HG03469 (cell line): ENCODE data around the gene ATG4D.
"Not testable (repeated sequence)": the region's sequence is repeated elsewhere in the genome, so short reads cannot be mapped to it uniquely, and the experiment has no call there.

Experiments used
- ATAC-seq: cut with Tn5 transposase; IDR thresholded peaks from one replicate; pipeline ENCODE4 v1.9.1; 2021; ENCODE audit warnings: mild to moderate bottlenecking, moderate library complexity, moderate number of reproducible peaks; ENCODE audit not compliant: unreplicated experiment

Gene ATG4D

DNA sequence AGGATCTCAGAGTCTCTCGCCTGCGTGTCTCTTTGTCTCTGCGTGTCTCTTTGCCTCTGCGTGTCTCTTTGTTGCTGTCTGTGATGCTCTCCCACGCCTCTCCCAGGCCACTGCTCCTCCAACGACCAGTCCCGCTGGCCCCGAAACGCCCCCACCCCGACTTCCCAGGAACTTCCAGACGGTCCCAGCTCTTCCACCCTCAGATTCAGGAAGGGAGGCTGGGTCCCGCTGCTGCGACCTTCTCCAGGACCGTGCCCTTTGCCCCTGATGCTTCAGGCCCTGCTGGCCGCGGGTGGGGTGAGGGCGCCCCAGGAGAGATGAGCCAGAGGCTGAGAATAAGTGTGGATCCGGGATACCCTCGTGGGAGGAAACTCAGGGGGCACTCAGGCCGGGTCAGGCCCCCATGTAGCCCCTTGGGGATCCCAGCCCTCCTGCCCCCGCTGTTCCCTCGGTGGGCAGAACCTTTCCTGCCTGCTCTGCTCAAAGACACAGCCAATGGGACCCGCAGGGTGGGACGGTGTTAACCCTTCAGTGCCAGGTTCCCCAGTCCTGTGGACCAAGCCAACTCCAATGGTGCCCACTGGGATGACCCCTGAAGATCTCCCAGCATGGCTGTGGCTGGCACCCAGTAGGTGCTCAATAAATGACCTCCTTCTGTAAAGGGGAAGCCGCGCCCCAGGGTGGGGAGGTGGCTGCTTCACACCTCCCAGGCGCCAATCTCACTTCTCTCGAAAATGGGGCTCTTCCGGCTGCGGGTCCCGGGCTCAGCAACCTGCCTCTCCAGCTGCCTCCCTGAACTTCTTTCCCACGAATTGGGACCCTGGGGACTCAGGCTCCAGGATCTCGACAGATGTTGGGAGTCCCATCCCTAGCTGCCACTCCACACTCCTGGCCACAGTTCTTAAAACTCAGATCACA is 25.0 kb upstream of the ATG4D start:
- no peak for ATAC-seq

DNA sequence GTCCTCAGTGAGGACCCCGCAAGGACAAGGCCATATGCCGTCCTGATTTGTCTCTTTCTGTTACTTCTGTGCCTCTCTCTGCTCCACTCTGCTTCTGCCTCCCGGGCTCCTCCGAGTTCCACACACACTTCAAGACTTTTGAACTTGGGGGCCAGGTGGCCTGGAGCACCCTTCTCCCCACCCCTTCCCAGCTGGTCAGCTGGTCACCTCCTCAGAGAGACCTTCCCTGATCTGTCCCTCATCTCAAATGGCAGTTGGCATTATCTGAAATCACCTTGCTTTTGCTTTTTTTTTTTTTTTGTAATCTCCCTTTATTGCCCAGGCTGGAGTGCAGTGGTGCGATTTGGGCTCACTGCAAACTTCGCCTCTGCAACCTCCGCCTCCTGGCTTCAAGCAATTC is 24.3 kb upstream of the ATG4D start:
- ATAC-seq, result no peak

DNA sequence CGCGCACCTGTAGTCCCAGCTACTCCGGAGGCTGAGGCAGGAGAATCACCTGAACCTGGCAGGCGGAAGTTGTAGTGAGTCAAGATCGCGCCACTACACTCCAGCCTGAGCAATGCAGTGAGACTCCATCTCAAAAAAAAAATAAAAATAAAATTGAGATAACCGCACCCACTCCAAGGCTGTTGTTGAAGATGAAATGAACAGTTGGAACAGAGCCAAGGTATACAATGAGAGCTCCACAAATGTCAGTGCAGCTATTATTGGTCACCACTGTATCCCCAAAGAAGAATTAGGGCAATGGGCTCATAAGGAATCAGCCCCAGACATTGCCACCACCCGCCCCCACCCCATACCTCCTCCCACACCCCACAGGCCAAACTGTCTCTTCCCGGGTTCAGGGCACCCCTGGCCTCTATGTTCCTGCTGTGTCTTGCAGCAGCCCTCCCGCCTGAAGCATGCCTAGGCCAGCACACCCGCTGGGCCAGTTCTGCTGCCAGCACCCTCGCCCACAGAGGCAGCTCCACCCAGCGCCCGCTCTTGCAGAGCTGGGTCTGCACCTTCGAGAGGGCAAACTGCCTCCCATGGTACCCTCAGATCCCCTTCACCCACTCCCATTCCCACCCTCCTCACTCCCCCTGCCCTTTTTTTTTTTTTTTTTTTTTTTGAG is 22.9 kb upstream of the ATG4D start:
- ATAC-seq, result no peak

DNA sequence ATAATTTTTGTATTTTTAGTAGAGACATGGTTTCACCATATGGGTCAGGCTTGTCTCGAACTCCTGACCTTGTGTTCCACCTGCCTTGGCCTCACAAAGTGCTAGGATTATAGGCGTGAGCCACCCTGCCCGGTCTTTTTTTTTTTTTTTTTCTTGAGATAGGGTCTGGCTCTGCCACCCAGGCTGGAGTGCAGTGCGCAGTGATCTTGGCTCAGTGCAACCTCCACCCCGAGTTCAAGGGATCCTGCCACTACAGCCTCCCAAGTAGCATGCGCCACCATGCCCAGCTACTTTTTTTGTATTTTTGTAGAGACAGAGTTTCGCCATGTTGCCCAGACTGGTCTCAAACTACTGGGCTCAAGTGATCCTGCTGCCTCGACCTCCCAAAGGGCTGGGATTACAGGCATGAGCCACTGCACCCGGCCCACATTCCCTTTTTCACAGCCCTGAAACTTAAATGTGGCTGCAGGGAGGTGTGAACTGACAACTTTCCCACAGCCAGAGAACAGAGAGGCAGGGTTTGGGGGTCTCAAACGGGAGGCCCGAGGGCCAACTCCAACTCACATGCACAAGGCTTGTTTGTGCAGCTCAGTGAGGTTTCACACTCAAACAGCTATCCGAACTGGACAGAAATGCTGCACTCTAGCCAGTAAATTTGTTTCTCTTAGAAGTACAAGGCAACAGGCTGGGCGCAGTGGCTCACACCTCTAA is 22.1 kb upstream of the ATG4D start:
- ATAC-seq, result no peak

DNA sequence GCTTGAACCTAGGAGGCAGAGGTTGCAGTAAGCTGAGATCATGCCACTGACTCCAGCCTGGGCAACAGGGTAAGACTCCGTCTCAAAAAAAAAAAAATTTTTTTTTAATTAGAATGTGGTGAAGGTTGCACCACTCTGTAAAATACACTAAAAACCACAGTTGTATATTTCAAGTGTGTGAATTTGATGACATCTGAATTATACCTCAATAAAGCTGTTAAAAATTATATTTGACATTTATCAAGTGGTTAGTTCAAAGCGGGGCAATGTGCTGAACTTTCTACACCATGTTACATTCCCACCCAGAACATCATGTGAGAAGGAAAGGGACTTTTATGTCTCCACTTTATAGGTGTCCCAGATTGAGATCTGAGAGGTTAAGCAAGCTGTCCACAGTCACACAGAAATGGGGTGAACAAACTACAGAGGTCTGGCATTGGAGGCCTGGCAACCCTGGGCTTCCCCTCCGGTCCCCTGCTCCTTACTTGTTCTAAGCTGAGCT is 20.5 kb upstream of the ATG4D start:
- ATAC-seq, result no peak

DNA sequence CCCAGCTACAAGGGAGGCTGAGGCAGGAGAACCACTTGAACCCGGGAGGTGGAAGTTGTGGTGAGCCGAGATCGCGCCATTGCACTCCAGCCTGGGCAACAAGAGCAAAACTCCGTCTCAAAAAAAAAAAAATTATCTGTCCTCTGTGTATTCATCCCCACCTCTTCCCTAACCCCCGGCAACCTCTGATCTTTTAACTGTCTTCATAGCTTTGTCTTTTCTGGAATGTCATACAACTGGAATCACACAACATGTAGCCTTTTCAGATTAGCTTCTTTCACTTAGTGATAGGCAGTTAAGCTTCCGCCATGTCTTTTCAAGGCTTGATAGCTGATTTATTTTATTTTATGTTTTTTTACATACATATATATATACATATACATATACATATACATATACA is 18.1 kb upstream of the ATG4D start:
- ATAC-seq, result no peak

DNA sequence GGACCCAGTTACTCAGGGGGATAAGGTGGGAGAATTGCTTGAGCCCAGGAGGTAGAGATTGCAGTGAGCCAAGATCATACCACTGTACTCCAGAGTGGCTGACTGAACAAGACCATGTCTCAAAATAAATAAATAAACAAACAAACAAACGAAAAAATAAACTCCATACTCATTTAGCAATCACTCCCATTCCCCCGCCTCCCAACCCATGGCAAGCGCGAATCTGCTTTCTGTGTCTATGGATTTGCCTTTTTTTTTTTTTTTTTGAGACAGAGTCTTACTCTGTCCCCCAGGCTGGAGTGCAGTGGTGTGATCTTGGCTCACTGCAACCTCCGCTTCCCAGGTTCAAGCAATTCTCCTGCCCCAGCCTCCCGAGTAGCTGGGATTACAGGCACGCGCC is 16.8 kb upstream of the ATG4D start:
- ATAC-seq, result not testable (repeated sequence)

DNA sequence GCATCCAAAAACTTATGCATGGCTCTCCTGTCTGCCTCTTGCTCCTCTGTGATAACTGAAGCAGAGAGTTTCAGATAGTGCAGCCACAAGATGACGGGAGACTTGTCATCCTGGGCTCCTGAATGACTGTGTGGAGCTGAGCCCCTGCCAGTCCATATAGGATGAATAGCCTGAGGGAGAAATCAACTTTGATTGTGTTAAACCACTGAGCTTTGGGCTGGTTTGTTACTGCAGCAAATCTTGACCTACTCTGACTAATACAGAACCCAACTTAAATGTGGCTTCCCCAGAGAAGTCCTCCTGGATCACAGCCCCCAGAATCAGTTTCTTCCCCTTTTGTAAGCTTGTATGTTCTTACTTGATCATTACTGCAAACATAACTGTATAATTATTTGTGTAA is 11.2 kb upstream of the ATG4D start:
- no peak for ATAC-seq

DNA sequence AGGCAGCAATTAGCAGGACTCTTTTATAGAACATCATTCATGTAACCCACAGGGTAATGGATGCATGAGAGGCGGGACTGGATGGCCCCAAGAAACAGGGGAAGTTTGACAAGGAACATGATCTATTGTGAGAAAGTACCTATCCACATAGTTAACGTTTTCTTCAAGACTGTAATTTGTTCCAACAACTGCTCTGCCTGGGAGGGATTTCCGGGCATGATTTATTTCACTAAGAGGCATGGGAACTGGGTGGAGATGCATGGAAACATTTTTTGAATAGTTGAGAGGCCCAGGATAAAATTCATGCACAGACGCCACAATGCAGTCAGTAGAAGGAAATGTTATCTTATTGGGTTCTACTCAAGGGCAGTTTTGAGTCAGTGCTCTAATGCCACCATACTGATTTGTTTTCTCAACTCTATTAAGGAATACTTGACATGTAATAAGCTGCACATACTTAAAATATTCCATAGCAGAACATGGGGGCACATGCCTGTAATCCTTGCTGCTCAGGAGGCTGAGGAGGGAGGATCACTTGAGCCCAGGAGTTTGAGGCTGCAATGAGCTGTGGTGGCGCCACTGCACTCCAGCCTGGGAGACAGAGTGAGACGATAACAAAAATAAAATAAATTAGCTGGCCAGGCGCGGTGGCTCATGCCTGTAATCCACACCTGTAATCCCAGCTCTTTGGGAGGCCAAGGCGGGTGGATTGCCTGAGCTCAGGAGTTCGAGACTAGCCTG is 9.9 kb upstream of the ATG4D start:
- no peak for ATAC-seq

DNA sequence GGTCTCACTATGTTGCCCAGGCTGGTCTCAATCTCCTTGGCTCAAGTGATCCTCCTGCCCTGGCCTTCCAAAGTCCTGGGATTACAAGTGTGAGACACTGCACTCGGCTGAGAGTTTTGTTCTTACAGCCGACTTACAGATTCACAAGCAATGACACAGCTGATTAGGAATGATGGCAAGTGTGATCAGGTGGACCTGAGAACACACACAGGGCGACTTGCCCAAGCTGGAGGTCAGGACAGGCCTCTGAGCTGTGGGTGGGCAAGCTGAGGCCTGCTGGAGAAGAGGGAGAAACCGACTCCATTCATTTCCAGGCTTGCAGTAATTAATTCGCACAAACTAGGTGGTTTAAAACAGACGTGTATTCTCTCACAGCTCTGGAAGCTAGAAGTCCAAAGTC is 8.1 kb upstream of the ATG4D start:
- ATAC-seq, result no peak

DNA sequence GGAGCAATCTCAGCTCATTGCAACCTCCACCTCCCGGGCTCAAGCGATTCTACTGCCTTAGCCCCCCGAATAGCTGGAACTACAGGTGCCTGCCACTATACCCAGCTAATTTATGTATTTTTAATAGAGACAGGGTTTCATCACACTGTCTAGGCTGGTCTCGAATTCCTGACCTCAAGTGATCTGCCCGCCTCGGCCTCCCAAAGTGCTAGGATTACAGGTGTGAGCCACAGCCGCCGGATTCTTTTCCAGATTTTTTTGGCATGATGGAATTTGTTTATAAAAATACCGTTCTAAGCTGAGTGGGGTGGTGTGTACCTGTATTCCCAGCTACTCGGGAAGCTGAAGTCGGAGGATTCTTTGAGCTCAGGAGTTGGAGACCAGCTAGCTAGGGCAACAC is 6.0 kb upstream of the ATG4D start:
- no peak for ATAC-seq

DNA sequence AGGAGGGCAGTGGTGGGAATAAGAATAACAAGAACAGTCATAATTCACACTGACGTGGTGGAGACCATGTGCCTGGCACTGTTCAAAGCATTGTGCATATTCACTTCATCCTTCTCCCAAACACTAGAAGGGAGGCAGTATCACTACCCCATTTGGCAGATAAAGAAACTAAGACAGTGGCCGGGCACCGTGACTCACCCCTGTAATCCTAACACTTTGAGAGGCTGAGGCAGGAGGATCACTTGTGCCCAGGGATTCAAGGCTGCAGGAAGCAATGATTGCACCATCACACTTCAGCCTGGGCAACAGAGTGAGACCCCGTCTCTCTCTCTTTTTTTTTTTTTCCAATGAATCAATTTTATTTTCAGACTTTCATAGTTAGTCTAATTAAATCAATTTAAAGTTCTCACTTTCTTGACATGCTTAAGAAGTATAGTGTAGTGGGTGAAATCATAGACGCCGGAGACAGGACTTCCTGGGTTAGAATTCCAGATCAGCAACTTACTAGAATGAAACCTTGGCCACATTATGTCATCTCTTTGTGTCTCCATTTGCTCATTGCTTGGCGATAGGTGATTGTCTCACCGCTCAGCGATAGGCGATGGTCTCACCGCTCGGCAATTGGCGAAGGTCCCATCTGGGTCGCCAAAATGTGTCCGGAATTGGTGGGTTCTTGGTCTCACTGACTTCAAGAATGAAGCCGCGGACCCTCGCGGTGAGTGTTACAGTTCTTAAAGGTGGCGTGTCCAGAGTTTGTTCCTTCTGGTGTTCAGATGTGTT is 5.3 kb upstream of the ATG4D start:
- ATAC-seq, result no peak

DNA sequence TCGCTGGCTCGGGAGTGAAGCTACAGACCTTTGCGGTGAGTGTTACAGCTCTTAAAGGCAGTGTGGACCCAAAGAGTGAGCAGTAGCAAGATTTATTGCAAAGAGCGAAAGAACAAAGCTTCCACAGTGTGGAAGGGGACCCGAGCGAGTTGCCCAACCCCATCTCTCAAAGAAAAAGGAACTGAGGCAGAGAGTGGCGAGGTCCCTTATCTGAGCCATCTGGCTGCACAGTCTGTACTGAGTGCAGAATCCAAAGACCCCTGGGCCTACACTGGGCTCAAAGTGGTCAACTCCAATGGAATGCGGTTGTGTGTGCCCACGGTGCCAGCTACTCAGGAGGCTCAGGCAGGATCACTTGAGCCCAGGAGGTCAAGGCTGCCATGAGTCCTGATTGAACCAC is 4.7 kb upstream of the ATG4D start:
- not testable (repeated sequence) for ATAC-seq

DNA sequence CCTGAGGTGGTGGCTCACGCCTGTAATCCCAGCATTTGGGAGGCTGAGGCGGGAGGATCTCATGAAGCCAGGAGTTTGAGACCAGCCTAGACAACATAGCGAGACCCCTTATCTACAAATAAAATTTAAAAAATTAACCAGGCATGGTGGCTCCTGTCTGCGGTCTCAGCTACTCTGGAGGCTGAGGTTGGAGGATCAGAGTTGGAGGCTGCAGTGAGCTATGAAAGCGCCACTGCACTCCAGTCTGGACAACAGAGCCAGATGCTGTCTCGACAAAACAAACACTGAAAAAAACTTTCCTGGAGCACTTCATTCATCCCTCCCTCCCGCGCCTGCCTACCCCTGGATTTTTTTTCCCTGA is 665 bp upstream of the ATG4D start:
- no peak for ATAC-seq

DNA sequence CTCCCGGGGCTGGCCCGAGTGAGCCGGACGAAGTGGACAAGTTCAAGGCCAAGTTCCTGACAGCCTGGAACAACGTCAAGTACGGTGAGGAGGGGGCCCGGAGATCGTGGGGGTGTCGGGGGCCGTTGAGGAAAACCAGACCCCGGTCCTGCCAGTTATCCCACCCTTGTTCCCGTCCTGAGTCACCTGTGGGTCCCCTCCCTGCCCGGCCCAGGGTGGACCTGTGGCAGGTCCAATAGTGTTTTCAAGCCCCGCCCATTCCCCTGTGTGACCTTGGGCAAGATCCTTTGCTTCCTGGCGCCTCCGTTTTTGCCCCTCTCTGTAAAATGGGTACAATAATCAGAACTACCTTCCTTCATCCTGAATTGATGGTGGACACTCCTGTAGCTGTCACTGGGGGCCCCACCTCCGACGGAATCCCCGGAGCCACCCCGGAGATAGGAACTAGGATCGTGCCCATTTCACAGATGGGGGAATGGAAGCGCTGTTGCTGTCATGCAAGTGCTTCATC is 593 bp downstream of the ATG4D start:
- ATAC-seq, result no peak

DNA sequence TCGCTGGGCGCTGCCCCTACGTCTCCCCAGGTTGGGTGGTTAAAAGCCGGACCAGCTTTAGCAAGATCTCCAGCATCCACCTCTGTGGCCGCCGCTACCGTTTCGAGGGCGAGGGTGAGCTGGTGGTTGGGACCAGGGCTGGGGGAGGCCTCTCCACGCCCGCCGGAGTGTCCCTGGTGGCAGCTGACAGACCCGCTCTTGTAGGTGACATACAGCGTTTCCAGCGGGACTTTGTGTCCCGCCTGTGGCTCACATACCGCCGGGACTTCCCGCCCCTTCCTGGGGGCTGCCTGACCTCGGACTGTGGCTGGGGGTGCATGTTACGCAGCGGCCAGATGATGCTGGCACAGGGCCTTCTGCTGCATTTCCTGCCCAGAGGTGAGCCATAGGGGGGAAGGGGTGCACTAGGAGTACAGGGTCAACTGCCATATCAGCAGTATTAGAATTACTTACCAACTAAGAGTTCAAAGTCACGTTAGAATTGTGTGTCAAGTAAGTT is 1.1 kb downstream of the ATG4D start:
- no peak for ATAC-seq

DNA sequence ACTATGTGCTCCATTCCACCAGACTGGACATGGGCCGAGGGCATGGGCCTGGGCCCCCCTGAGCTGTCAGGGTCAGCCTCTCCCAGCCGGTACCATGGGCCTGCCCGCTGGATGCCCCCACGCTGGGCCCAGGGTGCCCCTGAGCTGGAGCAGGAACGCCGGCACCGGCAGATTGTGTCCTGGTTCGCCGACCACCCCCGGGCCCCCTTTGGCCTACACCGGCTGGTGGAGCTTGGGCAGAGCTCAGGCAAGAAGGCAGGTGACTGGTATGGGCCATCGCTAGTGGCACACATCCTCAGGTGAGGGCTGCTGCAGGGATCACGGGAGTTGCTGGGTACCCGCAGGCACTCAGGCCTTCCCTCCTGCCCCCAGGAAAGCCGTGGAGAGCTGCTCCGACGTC is 3.1 kb downstream of the ATG4D start:
- no peak for ATAC-seq

DNA sequence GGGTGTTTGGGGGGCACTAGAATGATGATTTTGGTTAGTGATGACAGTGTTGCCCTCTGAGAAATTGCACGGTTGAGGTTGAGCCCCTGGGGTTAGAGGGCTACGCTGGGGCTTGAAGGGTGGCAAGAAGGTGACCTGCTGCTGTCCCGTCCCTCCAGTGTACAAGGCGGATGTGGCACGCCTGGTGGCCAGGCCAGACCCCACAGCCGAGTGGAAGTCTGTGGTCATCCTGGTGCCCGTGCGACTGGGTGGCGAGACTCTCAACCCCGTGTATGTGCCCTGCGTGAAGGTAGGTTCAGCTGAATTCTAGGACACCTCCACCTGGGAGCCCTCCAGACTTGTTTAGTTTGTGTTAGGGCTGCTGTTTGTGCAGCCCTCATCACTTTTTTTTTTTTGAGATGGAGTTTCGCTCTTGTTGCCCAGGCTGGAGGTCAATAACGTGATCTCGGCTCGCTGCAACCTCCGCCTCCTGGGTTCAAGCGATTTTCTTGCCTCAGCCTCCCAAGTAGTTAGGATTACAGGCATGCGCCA is 5.1 kb downstream of the ATG4D start:
- ATAC-seq, result no peak

DNA sequence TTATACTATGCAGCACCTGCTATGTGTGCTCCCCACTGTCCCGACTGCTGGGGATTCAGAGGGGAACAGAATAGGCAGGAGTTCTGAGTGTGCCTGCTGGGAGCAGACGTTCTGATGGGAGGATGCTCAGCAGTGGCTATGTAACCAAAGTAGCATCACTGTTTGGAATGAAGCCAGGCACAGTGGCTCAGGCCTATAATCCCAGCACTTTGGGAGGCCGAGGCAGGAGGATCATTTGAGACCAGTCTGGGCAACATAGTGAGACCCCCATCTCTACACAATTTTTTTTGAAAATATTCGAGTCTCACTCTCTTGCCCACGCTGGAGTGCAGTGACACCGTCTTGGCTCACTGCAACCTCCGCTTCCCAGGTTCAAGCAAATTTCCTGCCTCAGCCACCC is 6.0 kb downstream of the ATG4D start:
- no peak for ATAC-seq

DNA sequence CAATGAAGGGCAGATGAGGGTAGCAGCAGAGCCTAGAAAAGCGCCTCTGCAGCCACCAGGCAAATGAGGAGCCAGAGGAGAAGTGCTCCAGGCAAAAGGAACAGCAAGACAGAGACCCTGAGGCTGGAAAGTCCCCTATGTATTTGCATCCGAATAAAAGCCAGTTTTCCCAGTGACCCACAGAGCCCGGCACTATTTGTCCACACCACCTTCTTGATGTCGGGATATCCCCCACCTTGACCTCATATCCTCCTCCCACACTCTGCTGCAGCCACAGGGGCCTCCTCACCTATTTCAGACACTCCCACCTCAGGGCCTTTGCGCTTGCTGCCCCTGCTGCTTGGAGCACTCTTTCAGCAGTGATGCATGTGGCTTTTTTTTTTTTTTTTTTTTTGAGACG is 6.6 kb downstream of the ATG4D start:
- no peak for ATAC-seq
